ENCODE measurements around the gene GPR161.

GRCh38 chr1:168086438-168086837 lies 50.3 kb downstream of the GPR161 start:
- TF ChIP-seq PRPF4 (IDR thresholded peaks at IDR 0.05; ENCODE audit: insufficient read depth, low read depth, low read length, poor library complexity, severe bottlenecking), result no peak
- TF ChIP-seq BDP1 (IDR thresholded peaks at IDR 0.05; ENCODE audit: insufficient read depth, insufficient read length), result no peak
- TF ChIP-seq ZKSCAN8 (CRISPR knock-in tag; IDR thresholded peaks at IDR 0.05), result no peak
- TF ChIP-seq AFF1 (IDR thresholded peaks at IDR 0.05; ENCODE audit: low read depth in 1 of 2, partially characterized antibody in 2 of 2), result no peak
- TF ChIP-seq, protein P1, sequence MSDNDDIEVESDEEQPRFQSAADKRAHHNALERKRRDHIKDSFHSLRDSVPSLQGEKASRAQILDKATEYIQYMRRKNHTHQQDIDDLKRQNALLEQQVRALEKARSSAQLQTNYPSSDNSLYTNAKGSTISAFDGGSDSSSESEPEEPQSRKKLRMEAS (CRISPR knock-in tag; IDR thresholded peaks at IDR 0.05), result no peak
- TF ChIP-seq SRSF9 (IDR thresholded peaks at IDR 0.05; ENCODE audit: borderline replicate concordance, low read depth, low read length), result no peak
- TF ChIP-seq JUNB (CRISPR knock-in tag; conservative IDR thresholded peaks at IDR 0.05), result no peak
- TF ChIP-seq POLR3A (IDR thresholded peaks at IDR 0.05; ENCODE audit: borderline replicate concordance, extremely low read depth, insufficient read depth, insufficient read length), result no peak
- no peak for TF ChIP-seq CREB5 (CRISPR knock-in tag; IDR thresholded peaks at IDR 0.05)
- TF ChIP-seq POLR2A (conservative IDR thresholded peaks at IDR 0.05), result no peak
- TF ChIP-seq, protein P2, sequence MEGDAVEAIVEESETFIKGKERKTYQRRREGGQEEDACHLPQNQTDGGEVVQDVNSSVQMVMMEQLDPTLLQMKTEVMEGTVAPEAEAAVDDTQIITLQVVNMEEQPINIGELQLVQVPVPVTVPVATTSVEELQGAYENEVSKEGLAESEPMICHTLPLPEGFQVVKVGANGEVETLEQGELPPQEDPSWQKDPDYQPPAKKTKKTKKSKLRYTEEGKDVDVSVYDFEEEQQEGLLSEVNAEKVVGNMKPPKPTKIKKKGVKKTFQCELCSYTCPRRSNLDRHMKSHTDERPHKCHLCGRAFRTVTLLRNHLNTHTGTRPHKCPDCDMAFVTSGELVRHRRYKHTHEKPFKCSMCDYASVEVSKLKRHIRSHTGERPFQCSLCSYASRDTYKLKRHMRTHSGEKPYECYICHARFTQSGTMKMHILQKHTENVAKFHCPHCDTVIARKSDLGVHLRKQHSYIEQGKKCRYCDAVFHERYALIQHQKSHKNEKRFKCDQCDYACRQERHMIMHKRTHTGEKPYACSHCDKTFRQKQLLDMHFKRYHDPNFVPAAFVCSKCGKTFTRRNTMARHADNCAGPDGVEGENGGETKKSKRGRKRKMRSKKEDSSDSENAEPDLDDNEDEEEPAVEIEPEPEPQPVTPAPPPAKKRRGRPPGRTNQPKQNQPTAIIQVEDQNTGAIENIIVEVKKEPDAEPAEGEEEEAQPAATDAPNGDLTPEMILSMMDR (IDR thresholded peaks at IDR 0.05 in 2 of 3, conservative IDR thresholded peaks at IDR 0.05 in 1 of 3; ENCODE audit: insufficient read depth in 2 of 3, low read depth in 1 of 3, low read length in 3 of 3), result 0 out of 6 replicates have a peak, but pooled peaks of 1 of the 3 experiments have one; percentile 11
- no peak for TF ChIP-seq ZNF740 (CRISPR knock-in tag; IDR thresholded peaks at IDR 0.05)
- no peak for TF ChIP-seq ZNF740 (tag; IDR thresholded peaks at IDR 0.05)
- TF ChIP-seq, protein P3, sequence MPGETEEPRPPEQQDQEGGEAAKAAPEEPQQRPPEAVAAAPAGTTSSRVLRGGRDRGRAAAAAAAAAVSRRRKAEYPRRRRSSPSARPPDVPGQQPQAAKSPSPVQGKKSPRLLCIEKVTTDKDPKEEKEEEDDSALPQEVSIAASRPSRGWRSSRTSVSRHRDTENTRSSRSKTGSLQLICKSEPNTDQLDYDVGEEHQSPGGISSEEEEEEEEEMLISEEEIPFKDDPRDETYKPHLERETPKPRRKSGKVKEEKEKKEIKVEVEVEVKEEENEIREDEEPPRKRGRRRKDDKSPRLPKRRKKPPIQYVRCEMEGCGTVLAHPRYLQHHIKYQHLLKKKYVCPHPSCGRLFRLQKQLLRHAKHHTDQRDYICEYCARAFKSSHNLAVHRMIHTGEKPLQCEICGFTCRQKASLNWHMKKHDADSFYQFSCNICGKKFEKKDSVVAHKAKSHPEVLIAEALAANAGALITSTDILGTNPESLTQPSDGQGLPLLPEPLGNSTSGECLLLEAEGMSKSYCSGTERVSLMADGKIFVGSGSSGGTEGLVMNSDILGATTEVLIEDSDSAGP (CRISPR knock-in tag; IDR thresholded peaks at IDR 0.05), result no peak

All from K562 (cell line).